HEK293T (cell line): Measurements from ENCODE around the gene AGPAT3.

Source experiments
- ARNT ChIP-seq: fragments of 450-650 bp; IDR thresholded peaks from 2 replicates; pipeline ENCODE4 v1.6.1; 2017; ENCODE audit warnings: mild to moderate bottlenecking
- BHLHE40 ChIP-seq: fragments of 450-650 bp; IDR thresholded peaks from 2 replicates; pipeline ENCODE4 v1.6.1; 2016; ENCODE audit warnings: mild to moderate bottlenecking, moderate library complexity, borderline replicate concordance
- CTBP1 ChIP-seq: fragments of 450-650 bp; IDR thresholded peaks from 2 replicates; pipeline ENCODE4 v1.6.1; 2016; ENCODE audit warnings: borderline replicate concordance
- FOXM1 ChIP-seq: fragments of 450-650 bp; IDR thresholded peaks from 2 replicates; pipeline ENCODE4 v1.6.1; 2017; ENCODE audit warnings: mild to moderate bottlenecking, borderline replicate concordance
- HDGF ChIP-seq: fragments of 450-650 bp; IDR thresholded peaks from 2 replicates; pipeline ENCODE4 v1.6.1; 2017; ENCODE audit warnings: antibody characterized with exemption, borderline replicate concordance
- L3MBTL2 ChIP-seq: fragments of 450-650 bp; conservative IDR thresholded peaks from 2 replicates; pipeline ENCODE4 v1.6.1; 2016; ENCODE audit warnings: mild to moderate bottlenecking
- LEF1 ChIP-seq: fragments of 450-650 bp; IDR thresholded peaks from 2 replicates; pipeline ENCODE4 v1.6.1; 2017; ENCODE audit warnings: mild to moderate bottlenecking, borderline replicate concordance
- SP1 ChIP-seq: fragments of 450-650 bp; IDR thresholded peaks from 2 replicates; pipeline ENCODE4 v1.6.1; 2017
- SUZ12 ChIP-seq: fragments of 450-650 bp; IDR thresholded peaks from 2 replicates; pipeline ENCODE4 v1.6.1; 2016; ENCODE audit warnings: mild to moderate bottlenecking
- ZNF384 ChIP-seq: fragments of 450-650 bp; IDR thresholded peaks from 2 replicates; pipeline ENCODE4 v1.6.1; 2016
- TF ChIP-seq, protein P1 (sequence below): fragments of 450-650 bp; IDR thresholded peaks from 2 replicates; pipeline ENCODE4 v1.6.1; 2016

DNA sequence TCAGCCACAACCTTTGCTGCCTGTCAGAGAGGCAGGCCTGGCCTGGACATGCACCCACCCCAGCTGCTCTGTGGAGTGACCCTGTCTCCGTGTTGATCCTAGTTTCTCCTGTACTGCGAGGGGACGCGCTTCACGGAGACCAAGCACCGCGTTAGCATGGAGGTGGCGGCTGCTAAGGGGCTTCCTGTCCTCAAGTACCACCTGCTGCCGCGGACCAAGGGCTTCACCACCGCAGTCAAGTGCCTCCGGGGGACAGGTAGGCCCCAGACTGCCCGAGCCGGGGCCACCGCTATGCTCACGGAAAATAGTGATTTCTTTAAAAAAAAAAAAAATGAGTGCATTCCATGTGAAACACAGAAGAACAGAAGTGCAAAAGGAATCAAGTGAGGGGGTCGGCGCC is 105.5 kb downstream of the AGPAT3 start:
- TF ChIP-seq SP1: no peak
- TF ChIP-seq ZNF384: no peak
- no peak for TF ChIP-seq LEF1
- TF ChIP-seq SUZ12: no peak
- no peak for TF ChIP-seq HDGF
- TF ChIP-seq L3MBTL2: no peak
- TF ChIP-seq, protein P1, sequence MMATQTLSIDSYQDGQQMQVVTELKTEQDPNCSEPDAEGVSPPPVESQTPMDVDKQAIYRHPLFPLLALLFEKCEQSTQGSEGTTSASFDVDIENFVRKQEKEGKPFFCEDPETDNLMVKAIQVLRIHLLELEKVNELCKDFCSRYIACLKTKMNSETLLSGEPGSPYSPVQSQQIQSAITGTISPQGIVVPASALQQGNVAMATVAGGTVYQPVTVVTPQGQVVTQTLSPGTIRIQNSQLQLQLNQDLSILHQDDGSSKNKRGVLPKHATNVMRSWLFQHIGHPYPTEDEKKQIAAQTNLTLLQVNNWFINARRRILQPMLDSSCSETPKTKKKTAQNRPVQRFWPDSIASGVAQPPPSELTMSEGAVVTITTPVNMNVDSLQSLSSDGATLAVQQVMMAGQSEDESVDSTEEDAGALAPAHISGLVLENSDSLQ: no peak
- no peak for TF ChIP-seq FOXM1
- TF ChIP-seq CTBP1: no peak
- no peak for TF ChIP-seq ARNT
- TF ChIP-seq BHLHE40: no peak
